GM21360 (cell line): ENCODE results near the gene CPOX.
"Not testable (repeated sequence)": the region's sequence is repeated elsewhere in the genome, so short reads cannot be mapped to it uniquely, and the experiment has no call there.

Experiments
- ATAC-seq: cut with Tn5 transposase; IDR thresholded peaks from one replicate; pipeline ENCODE4 v1.9.1; 2021; ENCODE audit warnings: mild to moderate bottlenecking, moderate library complexity; ENCODE audit not compliant: unreplicated experiment

The CPOX gene

DNA sequence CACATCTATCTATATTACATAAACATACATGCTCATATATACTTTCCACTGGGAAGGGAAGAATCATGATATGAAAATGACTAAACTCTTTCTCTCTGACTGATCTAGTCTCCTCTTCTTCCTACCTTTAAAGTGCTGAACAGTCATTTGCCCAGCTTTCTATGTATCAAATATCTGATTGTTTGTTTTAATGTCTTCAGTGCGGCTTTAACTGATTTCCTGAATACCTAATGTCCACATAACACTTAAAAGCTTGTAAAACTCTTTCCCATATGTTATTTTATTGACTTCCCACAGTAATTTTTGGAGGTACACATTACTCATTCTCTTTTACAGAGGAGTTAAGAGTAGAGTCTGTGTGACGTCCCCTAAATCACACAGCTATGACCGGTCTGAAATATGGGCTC is 28.2 kb downstream of the CPOX start:
- no peak for ATAC-seq

DNA sequence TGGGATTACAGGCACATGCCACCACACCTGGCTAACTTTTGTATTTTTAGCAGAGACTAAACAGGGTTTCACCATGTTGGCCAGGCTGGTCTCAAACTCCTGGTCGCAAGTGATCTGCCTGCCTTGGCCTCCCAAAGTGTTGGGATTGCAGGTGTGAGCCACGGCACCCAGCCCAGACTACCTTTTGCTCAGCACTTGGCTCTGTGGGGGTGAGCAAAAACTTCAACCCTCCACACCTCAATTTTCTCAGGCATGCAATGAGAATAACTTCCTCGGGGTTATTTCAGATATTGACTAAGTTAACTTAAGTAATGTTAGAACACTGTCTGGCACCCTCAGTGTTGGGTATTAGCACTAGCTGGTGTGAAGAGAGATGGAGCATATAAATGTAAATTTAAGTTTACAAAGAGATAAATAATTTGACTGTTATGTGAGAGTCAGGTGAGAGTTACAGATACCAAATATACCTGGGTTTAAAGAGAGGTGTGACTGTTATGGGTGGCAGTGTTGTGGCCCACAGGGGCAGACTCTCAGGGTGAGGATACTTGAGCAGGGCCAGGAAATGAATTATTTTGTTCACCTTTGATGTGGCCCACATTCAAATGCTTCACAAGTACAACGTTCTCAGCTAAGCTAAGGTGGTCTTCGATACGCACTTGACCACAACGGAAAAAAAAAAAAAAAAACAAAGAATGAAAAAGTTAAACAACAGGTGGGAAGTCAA is 29.0 kb downstream of the CPOX start:
- ATAC-seq: no peak

DNA sequence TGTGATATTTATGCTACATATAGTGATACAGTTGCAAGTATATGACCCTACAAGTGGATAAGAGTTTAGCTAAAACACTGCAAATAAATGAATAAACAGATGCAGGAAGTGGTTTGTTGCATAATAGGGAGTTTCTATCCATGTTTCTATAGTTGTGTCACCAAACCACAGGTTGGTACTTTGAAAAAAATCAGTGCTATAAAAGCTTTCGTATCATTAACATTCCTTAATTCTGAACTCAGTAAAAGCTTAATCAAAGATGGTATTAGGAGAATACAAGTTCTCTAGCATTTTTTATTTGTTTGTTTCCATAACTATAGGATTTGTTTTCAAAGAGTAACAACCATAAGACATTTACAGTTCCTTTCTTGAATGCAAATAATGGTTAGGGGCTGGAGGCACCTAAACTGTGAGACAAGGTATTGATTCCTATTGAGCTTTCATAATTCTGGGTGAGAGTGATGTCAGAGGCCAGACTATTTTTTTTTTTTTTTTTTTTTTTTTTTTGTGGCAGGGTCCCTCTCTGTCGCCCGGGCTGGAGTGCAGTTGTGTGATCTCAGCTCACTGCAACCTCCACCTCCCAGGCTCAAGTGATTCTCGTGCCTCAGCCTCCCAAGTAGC is 29.6 kb downstream of the CPOX start:
- peak; percentile 47 for ATAC-seq

DNA sequence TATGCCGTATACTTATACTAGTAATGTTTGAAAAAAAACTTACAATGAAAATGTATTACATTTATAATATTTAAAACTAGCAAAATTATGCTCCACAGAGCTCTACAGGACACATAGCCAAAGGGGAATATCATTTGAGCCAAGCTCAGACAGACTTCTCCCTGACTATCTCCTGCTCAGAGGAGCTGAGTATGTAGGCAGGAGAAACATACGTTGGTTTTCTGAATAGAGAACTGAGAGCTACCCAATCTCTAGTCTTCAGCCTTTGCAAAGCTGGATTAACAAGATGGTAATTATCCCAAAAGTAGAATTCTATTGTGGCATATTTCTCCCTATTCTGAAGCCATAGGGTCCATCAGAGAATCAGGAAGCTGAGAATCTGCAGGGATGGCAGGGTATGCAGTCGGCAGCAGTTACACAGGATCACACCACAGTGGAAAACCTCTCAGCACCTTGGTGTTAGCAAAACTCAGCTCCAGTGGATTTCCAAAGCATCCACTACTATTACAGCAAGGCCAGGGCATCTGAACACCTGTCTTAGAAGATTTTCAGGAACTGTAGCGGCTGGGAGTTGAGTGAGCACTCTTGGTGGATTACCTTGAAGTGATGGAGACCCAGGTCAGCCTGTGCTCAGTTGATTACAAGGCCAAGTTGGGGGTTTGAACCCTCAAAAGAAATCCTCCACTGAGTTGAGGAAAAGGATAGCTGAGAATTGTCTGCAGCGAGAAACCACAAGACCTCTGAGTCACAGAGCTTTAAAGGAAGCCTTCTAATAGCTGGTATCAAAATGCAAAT is 31.5 kb downstream of the CPOX start:
- no peak for ATAC-seq

DNA sequence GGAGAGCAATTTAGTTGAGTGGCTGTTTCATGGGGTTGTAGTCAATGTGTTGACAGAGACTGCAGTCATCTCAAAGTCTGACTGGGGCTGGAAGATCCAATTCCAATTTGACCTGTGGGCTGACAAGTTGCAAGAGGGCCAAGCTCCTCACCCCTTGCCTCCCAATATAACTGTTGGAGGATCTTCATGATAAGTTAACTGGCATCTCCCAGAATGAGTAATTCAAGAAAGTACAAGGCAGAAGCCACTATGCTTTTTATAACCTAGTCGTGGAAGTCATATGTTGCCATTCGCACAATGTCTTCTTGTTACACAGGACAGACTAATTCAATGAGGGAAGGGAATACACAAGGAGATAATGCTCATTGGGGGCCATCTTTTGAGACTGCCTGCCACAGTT is 32.5 kb downstream of the CPOX start:
- ATAC-seq: no peak

DNA sequence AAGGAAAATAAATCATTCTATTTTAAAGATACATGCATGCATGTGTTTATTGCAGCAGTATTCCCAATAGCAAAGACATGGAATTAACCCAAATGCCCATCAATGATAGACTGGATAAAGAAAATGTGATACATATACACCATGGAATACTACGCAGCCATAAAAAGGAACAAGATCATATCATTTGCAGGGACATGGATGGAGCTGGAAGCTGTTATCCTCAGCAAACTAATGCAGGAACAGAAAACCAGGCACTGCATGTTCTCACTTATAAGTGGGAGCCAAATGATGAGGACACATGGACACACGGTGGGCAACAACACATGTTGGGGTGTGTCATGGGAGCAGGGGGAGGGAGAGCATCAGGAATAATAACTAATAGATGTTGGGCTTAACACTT is 33.6 kb downstream of the CPOX start:
- ATAC-seq: not testable (repeated sequence)

DNA sequence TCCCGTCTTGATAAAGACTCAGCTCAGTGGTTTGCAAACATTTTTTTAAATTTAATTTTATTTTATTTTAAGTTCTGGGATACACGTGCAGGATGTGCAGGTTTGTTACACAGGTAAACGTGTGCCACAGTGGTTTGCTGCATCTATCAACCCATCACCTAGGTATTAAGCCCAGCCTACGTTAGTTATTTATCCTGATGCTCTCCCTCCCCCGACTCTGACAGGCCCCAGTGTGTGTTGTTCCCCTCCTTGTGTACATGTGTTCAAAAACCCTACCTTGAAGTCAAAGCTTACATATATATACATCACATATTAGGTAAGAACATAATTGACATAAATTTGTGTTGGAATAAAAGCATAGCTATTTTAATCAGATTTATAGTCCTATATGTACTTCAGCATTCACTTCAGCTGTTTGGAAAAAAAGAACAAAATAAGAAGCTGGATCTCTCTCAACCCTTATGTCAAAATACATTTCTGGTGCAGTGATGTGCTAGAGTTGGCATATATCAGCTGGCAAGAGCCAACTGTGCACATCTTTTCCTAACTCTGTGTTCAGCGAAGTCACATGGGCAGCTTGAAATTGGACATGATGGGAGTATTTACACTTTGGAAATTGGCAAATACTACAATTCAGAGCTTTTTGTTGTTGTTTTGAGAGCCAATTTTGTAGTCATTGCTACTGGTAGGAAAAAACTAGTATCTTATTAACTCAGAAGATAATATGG is 35.1 kb downstream of the CPOX start:
- ATAC-seq: no peak

DNA sequence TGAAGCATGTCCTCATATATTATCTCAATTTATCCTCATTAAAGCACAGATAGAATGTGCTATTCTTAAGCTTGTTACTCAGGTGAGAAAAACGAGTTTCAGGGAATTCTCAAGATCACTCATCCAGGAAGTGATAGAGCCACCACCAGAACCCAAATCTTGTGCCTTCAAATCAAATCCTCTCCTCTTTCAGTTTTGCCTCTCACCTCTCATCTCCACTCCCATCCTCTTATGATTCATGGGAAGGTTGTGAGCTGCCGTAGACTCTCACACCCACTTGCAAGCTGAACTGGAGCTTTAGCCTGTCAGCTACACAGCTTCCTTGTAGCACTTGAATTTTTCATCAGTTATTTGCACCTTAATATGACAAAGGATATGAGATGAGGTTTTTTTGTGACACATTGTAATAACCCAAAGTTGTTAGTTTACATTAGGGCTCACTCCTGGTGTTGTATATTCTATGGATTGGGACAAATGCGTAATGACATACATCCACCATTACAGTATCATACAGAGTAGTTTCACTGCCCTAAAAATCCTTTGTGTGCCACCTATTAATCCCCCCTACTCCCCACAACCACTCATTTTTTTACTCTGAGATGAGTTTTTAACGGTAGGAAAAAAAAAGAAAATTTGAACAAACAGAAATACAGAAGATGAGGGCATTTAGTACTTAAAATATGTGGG is 35.9 kb downstream of the CPOX start:
- ATAC-seq: peak; percentile 21

DNA sequence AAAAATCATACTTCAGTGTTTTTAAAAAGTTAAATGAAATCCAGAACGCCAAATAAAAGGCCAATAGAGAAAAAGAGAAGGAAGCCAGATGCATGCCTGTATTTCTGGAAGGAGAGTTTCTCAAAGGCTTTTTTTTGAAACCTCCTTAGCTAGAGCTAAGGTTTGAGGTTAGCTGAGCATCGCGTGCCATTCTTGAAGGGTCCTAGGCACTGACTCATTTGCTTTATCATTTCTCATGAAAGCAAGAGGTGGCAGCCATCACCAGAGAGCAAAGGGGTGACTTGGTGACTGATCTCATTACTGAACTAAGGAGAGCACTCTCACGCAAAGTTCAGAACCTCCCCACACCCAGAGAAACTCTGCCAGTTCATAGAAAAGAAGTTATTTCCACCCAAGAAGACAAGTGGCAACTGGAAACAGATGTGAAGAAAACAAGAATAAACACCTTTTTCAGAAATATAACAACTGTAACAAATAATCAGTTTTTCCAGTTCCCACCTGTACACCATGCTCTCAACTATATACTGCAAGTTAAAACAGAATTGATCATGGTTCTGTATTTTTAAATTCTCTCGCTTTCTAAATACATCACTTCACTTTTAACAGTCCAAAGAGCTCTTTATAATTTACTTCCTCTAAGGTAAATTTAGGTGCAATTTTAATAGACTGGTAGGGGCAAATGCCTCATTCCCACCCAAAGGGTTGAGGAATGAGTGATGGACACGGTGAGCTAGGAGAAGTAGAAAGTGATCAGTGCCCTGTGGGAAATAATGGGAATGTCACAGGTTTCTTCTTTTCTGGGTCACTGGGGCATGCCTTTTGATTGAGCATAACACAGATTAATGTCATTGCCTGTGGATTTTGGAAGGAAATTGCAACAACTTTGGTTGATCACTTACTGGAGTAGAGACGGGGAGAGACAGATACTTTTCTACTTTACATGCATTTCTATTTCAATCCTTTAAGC is 37.0 kb downstream of the CPOX start:
- ATAC-seq: peak; percentile 80

DNA sequence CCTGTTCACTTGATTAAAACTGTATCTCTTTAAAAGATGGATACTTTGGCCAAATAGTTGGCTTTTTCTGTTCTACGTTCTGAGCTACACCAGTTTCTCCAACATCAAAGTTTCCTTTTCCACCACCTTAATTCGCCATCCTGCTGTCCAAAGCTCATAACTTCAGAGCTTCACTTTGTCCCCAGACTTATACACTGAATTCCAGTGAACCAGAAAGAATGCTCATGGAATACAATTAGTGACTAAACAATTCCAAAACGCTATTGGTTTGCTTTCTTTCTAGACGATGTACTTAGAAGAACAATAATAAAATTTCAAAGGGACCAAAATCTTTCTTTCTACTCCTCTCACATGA is 38.4 kb downstream of the CPOX start:
- ATAC-seq: no peak

DNA sequence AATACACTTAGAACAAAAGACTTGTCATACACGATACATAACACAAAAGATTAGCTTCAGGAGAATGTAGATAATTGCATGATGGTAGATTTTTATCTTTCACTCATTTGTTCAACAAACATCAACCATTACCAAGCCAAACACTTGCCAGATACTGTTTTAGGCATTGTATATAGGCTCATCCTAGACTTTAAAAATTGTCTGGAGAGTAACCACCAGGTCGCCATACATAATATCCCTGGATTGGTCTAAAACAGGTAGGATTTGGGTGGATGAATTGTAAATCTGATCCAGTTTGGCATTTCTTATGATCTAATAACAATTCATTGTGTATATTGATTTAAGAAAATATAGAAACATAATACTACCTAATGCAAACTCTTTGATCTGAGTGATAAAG is 38.8 kb downstream of the CPOX start:
- ATAC-seq: no peak

DNA sequence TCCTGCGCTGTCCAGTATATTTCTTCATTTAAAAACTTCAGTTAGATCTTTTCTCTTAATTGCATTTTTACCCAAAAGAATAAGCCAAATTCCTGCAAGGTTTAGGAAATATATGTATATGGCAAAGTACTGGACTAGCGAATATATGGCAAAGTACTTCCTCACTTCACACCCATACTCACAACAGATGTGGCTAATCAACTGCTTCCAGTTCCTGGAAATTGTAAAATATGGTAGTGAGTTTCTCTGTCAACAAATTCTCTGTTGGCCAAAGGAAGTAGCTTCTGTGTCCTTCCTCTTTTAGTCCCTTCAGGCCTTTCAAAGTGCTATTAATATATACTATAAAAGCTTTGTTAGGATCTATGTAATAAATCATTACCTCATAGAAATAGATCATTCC is 39.7 kb downstream of the CPOX start:
- no peak for ATAC-seq

DNA sequence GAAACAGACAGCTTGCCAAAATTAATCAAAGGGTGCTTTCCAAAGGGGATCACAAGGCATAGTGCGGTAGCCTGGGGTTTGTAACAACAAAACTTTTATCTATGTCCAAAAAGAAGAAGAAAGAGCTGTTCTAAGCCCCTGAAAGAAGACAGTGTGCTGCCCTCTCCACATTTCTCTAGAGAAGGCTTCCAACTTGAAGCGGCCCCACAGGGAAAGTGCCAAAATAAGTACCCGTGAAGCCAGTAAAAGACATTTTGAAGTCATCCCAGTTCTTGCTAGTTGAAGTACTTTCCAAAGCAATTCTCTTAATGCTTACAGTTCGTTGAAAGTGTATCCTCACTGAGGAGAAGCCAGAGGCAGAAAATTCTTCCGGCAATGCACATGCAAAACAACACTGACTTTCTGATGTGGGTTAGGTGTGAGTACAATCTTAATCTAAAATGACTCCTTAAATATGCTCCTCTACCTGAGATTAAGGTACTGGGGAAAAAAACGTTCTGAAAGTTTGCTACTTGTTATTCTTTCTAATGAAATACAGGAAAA is 40.3 kb downstream of the CPOX start:
- no peak for ATAC-seq

DNA sequence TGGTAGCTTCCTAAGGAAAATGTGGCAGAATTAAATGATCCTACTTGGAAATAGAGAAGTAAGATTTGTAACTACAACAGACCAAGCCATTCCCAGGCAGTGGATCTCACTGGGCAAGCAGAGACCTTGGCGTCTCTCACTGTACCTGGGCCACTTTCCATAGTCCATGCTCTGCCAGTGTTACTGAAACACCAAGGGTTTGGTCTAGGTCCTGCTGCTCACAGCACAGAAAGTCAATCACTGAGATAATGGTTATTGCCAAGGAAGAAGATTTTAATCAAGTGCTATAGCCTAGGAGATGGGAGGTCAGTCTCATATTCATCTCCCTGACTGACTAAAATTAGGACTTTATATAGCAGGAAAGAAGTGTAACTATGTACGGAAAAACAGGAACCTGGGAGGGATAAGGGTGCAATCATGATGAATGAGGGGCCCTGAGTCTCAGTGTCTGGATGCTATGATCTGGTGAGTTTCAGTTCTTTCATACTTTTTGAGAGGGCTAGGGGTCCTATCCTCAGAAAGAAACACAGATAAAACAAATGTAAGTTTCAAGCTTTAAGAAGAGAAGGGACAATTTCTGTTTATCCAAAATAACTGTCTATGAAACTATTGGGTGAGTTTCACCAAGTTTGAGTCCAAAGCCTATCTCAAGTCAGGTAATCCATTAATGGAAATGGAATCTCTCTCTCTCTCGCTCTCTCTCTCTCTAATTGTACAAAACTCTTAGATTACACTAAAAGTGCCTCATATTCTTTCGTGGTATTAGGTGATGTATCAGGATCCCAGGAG is 41.0 kb downstream of the CPOX start:
- no peak for ATAC-seq

DNA sequence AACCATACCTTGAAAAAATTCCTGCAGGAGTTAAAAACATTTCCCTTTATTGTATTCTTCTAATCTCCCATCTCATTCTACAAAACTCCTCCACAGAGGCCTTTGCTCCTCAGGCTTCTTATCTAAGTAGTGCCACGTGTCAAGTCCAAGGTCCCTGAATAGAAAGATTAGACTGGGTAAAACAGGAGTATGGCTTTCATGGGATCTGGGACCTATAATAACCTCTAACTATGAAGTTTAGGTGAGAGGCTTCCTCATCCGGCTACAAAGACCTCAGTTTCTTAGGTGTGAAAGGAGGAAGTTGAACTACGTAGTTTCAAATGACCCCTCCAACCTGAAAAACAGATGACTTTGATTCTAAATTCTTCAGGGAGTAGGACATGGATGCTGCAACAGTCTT is 41.7 kb downstream of the CPOX start:
- ATAC-seq: no peak

DNA sequence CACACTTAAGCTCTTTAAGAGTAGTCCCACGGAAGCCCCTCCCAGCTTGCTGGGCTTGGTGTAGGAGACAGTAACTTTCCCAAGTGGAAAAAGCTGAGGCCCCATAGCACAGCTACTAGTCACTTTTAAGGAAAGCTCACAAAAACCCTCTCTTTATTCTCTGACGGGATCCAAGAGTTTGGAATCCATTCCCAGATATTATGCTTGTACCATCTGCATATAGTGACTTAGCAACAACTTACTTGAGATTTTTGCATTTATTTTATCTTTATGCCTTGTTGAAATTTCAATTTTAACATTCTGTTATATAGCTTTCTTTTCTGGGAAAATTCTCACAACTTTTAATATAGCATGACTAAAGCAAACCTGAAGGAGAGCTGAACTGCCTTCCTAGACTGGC is 42.2 kb downstream of the CPOX start:
- no peak for ATAC-seq

DNA sequence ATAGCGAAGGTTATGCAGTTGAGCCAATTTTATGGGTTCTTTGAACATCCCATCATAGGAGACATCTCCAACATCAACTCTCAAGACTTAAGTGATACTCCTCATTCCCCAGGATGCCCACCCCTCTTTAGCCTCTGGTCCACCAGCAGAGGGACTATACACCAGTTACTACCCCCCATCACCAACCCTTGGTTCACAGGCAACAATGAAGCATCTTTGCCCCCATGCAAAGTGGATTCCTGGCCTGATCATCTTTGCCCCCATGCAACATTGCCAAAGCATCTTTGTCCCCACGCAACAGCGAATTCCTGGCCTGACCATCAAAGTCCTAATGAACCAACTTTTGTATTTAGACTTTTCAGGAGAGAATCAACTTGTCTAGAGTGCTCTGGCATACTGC is 42.6 kb downstream of the CPOX start:
- ATAC-seq: no peak

DNA sequence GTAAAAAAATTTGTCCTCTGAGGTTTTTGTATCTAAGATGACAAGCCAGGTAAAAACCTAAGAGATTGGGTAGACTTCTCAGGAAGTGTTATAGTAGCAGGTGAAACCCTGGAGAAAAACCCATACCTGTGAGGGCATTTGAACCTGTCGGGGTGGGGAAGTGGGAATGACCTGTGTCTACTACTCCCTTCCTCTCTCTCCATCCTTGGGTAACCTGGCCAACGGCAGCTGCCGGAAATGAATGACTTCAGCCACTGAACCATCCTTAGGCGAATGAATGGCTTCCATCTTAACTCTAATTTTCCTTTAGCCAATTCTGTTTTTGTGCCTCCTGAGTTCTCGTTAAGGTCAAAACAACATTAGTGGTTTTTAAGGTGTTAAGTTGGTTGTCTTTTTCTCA is 44.9 kb downstream of the CPOX start:
- no peak for ATAC-seq

DNA sequence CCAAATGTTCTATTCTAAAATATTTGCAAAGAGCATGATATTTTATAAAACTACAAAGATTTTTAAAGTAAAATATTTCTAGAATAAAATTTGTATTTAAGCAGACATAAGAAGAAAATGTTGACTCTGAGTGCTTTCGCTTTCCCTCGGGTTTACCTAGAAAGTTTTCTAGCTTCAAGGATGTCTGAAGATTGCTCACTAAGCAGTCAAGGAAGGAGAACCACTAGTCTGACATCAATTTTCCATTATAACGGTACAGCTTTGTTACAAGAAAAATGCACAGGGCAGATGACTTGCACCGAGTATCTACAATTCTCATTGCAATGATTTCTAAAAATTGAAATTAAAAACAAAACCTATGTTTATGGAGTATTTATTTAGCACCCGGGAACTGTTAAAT is 47.5 kb downstream of the CPOX start:
- peak; percentile 54 for ATAC-seq
